NCI-H2107 treated with DMSO at 0.1 percent for 48 hours (cell line): ENCODE results near the gene MAP7.

Experiments used
- DNase-seq: peaks from one replicate; lab custom pipeline; 2025; ENCODE audit not compliant: unreplicated experiment; lab: John Stamatoyannopoulos, UW

MAP7 gene

GRCh38 chr6:136533487-136533886, 16.7 kb downstream of the MAP7 start:
- no peak for DNase-seq

DNA sequence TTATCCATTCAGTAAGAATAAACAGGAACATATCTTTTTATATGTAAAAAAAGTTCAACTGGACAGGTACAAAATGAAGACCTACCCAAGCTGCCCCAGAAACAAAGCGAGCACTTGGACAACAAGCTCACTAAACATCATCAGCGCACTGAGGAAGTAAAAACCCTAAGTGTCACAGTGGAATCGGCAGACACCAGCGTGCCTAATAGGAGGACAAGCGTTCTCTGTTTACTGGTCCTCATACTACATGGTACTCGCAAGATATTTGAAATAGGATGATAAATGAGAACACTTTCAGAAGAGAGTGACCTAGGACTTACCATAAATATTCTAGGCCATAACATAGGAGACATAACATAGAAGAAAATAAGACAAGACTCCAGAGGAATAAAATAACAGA, 18.2 kb downstream of the MAP7 start:
- no peak for DNase-seq

GRCh38 chr6:136529710-136530109, 20.5 kb downstream of the MAP7 start:
- no peak for DNase-seq

DNA sequence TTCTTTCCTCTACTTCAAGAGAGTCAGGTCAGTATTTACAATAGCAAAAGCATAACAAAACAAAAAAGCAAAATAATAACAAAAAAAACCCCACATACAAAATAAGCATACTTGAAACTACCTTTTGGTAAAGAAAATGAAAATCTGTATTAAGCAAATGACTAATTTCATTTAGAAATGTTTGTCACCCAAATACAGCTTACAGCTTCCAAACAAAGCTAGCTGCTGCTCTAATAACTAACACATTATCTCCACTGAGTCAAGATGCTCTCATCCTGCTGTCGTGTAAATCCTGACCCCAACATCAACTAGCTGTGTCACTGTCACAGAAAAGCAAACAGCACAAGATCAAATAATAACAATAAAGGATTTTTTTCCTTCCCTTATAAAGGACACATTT, 21.7 kb downstream of the MAP7 start:
- DNase-seq: no peak

DNA sequence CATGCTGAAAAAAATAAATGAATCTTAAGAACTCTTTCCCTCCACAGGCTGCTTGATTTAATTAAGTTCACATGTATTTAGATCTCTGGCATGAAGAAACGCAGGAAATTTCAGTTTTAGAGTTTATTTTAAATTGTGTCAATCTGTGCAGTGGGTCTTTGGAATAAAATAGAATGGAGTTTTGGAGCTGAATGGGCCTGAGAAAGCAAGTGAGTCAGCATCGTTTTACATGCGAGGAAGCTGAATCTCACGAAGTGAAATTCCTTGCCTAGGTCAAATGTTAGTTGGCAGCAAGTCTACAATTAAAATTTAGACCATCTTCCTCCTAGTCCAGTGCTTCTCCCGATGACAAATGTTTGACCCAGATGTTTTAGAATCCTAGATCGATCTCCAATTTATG, 22.4 kb downstream of the MAP7 start:
- DNase-seq: no peak

DNA sequence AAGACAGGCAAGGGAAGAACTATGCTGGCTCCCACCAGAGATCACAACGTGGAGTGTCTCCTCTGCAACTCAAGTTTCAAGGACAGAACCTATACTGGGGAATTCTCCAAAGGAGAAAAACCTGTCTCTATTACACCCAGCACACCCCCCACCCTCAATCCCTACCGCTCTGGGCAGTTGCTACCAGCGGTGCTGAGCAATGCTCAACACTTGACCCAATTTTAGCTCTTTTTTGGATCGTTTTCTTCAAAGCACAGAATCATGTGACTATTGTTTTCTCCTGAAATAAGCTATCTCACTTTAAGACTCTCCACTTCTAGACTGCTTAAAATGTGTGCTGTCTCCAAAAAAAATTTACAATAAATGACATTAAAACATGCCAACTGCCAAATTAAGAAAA, 23.3 kb downstream of the MAP7 start:
- DNase-seq: no peak

DNA sequence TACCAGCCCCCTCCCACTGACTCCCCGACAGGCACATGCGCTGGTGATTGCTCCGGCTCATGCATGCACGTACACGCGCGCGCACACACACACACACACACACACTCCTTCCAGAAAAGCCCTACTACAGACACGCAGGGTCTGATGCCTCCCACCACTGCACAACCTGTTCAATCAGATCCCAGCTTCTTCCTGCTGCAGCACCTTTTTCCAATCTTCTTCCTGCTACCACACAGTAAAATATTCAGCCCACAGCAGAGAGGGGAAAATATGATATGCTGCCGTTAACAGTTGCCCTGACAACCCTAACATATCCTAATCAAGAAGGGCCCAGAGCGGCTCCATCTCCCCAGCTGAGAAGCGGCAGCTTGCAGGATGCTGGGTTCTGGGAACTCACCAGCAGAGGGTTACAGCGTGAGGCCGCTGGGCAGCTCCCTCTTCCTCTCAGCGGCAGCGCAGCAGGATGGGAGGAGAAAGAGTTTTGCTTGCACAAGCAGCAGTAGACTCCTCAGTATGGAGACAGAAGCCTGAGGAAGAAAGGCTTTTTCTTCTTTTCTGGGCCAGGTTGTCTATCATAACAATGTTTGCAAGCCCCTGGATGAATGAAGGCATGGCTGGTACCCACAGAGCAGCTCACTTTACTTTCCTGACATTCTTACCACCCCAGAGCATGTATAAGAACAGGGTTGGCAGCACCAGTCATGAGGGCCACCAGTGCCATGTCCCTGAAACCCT, 23.9 kb downstream of the MAP7 start:
- peak; percentile 42 for DNase-seq

DNA sequence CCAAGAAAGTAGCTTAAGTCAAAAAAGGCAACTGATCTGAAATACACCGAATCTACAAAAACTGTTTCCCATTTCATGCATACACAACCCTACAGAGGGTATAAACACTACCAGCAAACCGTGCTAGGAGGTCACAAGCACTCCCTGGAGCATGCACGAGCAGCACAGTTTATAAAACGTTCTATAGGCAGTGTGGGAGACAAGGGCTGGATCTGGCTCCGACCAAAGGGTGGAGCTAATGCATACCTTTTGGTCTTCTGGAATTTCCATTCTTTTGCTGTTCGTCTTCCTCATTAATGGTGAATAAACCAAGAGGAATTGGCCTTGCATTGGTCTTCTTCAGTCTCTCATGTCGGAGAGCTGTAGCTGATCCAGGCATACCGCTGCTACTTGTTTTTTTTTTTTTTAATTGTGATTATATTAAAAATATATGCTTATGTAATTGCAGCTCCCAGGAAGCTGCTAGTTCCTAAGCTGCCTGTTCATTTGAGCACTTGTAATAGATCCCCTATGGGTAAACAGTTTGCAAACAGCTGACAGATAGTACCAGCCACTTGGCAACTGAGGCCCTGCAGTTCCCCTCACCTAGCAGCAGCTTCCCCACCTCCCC, 24.5 kb downstream of the MAP7 start:
- peak; percentile 46 for DNase-seq

- DNase-seq: peak; percentile 19
Measured at GRCh38 chr6:136524936-136525413, 25.2 kb downstream of the MAP7 start.

DNA sequence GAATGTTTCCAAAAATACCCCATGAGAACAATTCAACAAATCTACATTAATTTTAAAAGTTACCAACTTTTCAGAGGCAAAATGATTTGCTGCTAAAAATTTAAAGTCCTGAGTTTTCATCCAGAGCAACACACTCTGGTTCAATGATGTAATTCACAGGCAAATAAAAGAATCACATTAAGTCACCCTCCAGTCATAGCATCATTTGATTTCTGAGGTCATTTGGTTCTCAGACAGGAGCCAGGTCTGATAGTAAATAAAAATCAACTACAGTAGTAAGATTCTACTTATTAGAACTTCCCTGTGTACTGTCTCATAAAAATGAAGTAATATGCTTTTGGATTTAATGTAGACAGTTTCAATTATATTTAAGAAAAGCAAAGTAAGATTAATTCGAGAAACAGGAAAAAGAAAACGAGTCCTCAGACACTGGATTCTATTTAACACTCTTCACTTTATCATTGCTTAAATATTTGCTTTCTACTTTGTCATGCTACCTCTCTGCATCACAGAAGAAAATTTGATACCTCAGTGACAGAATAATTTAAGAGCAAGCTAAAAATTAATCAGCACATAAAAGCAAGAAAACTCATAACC, 25.8 kb downstream of the MAP7 start:
- DNase-seq: no peak

- no peak for DNase-seq
Measured at GRCh38 chr6:136523196-136523595, 27.0 kb downstream of the MAP7 start.

GRCh38 chr6:136522636-136523035, 27.6 kb downstream of the MAP7 start:
- DNase-seq: no peak

- no peak for DNase-seq
Measured at GRCh38 chr6:136521911-136522310, 28.3 kb downstream of the MAP7 start.

GRCh38 chr6:136521427-136521826, 28.8 kb downstream of the MAP7 start:
- DNase-seq: no peak

DNA sequence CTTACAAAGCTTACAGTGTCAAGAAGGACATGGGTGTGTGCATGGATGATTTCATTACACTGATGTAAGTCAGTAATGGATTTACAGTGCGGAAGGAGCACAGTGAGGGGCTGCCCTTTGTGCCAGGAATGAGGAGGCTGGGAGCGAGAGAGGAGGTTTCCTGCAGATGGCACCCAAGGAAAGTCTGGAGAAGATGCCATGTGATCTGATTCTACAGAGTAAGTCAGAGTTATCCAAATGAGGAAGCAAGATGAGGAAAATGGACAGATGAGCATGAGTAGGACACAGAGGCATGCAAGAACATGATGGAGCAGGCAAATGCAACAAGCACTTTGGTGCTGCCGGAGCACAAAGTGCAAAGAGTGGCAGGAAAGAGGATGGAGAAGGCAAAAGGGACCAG, 29.7 kb downstream of the MAP7 start:
- no peak for DNase-seq

GRCh38 chr6:136517582-136517981, 32.6 kb downstream of the MAP7 start:
- DNase-seq: no peak

- DNase-seq: no peak
Measured at GRCh38 chr6:136517002-136517401, 33.2 kb downstream of the MAP7 start.

- no peak for DNase-seq
Measured at GRCh38 chr6:136514591-136514990, 35.6 kb downstream of the MAP7 start.

DNA sequence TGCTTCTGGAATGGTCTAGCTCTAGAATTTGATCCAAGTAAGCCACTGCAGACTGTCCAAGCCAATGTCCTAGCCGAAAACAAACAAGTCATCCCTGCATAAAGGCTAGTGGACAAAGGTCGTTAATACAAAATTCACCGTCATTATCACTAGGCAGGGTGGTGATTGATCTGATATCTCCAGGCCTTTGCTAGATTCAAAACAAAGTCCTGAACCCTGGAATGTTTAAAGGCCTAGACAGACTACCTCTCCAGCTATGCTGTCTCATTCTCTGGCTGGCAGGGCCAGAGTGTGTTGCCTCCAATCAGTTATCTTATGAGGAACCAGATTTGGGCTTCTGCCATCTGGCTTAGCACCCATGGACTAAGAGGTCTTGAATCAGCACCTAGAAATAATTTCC, 38.3 kb downstream of the MAP7 start:
- DNase-seq: no peak

DNA sequence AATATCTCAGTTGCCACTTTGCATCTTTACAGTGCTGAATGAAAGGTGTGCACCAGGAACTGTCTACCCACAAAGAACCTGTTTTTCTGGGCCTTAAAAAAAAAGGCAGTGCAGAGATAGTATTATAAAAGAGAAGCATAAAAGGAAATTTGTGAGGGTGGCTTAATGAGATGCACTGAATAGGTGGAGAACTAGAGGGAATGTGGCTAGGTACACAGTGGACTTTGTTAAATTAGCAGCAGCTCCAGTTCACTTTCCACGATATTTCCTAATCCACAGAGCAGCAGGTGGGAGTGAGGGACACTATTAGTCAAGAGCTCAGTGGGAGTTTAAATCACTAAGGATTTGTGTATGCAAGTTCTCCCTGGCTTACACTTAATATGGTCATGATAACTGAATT, 38.8 kb downstream of the MAP7 start:
- DNase-seq: no peak

GRCh38 chr6:136510782-136511181, 39.4 kb downstream of the MAP7 start:
- DNase-seq: no peak

DNA sequence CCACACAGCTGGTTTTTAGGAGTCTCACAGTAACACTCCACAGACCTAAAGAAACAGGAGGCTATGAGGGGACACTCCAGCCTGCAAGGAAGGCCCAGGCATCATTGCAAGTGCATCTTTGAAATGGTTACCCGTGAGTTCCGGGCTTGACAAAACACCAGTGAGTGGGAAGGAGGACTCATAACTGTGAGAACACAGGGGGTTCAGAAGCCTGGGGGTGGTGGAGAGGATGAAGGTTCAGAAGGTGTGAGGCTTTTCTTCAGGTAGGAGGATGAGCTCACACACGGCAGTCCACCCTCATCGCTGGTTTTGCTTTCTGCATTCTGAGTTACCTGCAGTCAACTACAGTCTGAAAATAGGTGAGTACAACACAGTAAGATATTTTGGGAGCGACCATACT, 39.9 kb downstream of the MAP7 start:
- no peak for DNase-seq
